HEK293T (cell line): Measurements from ENCODE around the gene DERA.

Experiments
- BHLHE40 ChIP-seq: fragments of 450-650 bp; IDR thresholded peaks from 2 replicates; pipeline ENCODE4 v1.6.1; 2016; ENCODE audit warnings: mild to moderate bottlenecking, moderate library complexity, borderline replicate concordance
- SP1 ChIP-seq: fragments of 450-650 bp; IDR thresholded peaks from 2 replicates; pipeline ENCODE4 v1.6.1; 2017
- SUZ12 ChIP-seq: fragments of 450-650 bp; IDR thresholded peaks from 2 replicates; pipeline ENCODE4 v1.6.1; 2016; ENCODE audit warnings: mild to moderate bottlenecking
- ZNF384 ChIP-seq: fragments of 450-650 bp; IDR thresholded peaks from 2 replicates; pipeline ENCODE4 v1.6.1; 2016
- TF ChIP-seq, protein P1 (sequence below): fragments of 450-650 bp; IDR thresholded peaks from 2 replicates; pipeline ENCODE4 v1.6.1; 2016

DNA sequence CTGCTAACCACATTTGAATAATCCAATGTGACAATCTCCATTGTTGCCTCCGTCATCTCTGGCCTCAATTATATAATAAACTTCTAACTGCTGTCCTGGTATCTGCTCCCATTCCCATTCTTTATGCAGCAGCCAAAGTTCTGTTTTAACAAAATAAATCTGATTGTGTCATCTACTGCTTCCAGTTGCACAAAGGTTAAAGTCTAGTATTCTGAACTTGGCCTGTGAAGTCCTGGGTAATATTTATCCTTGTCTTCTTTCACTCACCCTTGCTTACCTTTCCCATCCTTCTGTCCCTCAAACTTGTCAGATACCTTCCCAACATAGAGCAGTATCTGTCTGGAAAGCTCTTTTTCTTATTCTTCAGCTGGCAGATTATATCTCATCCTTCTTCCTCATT lies 48.3 kb upstream of the DERA start:
- TF ChIP-seq, protein P1, sequence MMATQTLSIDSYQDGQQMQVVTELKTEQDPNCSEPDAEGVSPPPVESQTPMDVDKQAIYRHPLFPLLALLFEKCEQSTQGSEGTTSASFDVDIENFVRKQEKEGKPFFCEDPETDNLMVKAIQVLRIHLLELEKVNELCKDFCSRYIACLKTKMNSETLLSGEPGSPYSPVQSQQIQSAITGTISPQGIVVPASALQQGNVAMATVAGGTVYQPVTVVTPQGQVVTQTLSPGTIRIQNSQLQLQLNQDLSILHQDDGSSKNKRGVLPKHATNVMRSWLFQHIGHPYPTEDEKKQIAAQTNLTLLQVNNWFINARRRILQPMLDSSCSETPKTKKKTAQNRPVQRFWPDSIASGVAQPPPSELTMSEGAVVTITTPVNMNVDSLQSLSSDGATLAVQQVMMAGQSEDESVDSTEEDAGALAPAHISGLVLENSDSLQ, result no peak
- TF ChIP-seq SP1, result no peak
- no peak for TF ChIP-seq ZNF384
- TF ChIP-seq BHLHE40, result no peak
- TF ChIP-seq SUZ12, result no peak
